HG02852 (cell line): Measurements from ENCODE around the gene ZNF350.
"Not testable (repeated sequence)": the region's sequence is repeated elsewhere in the genome, so short reads cannot be mapped to it uniquely, and the experiment has no call there.

Experiments used
- ATAC-seq: cut with Tn5 transposase; IDR thresholded peaks from one replicate; pipeline ENCODE4 v1.9.1; 2021; ENCODE audit warnings: mild to moderate bottlenecking, moderate library complexity; ENCODE audit not compliant: unreplicated experiment

ZNF350 gene

GRCh38 chr19:51975787-51976186 is 10.9 kb downstream of the ZNF350 start:
- not testable (repeated sequence) for ATAC-seq

- ATAC-seq, result no peak
These were observed 15.0 kb downstream of the ZNF350 start for GRCh38 chr19:51971624-51972023.

GRCh38 chr19:51970718-51971117 is 15.9 kb downstream of the ZNF350 start:
- ATAC-seq, result no peak

- ATAC-seq, result no peak
These were observed 21.1 kb downstream of the ZNF350 start for GRCh38 chr19:51965583-51965982.

- ATAC-seq, result not testable (repeated sequence)
These were observed 25.9 kb downstream of the ZNF350 start for GRCh38 chr19:51960621-51961233.

- ATAC-seq, result no peak
These were observed 26.8 kb downstream of the ZNF350 start for GRCh38 chr19:51959791-51960190.

- ATAC-seq, result not testable (repeated sequence)
These were observed 28.8 kb downstream of the ZNF350 start for GRCh38 chr19:51957846-51958245.

GRCh38 chr19:51948975-51949374 is 37.7 kb downstream of the ZNF350 start:
- ATAC-seq, result no peak

- ATAC-seq, result no peak
These were observed 40.0 kb downstream of the ZNF350 start for GRCh38 chr19:51946602-51947001.

GRCh38 chr19:51944798-51945552 is 41.7 kb downstream of the ZNF350 start:
- ATAC-seq, result no peak

- no peak for ATAC-seq
These were observed 47.7 kb downstream of the ZNF350 start for GRCh38 chr19:51938936-51939335.

- ATAC-seq, result no peak
These were observed 54.7 kb downstream of the ZNF350 start for GRCh38 chr19:51931921-51932320.

- no peak for ATAC-seq
These were observed 58.8 kb downstream of the ZNF350 start for GRCh38 chr19:51927859-51928258.

- ATAC-seq, result peak; percentile 79
These were observed 59.6 kb downstream of the ZNF350 start, which contains the start of gene ZNF613 for GRCh38 chr19:51926784-51927741. ZNF613 (plus strand) TSS chr19:51927472; CDS start chr19:51936221, 8,749 bp downstream.

GRCh38 chr19:51926426-51926783 is 60.2 kb downstream of the ZNF350 start:
- peak; percentile 10 for ATAC-seq

- ATAC-seq, result no peak
These were observed 64.7 kb downstream of the ZNF350 start for GRCh38 chr19:51921949-51922348.

GRCh38 chr19:51919606-51920005 is 67.0 kb downstream of the ZNF350 start:
- ATAC-seq, result no peak

GRCh38 chr19:51916167-51916566 is 70.5 kb downstream of the ZNF350 start:
- ATAC-seq, result no peak

- no peak for ATAC-seq
These were observed 71.2 kb downstream of the ZNF350 start for GRCh38 chr19:51915324-51915867.
